Breast epithelium (tissue), 3 donors: ENCODE results near the gene STAG1.

ENCODE experiments used
- CTCF ChIP-seq, 3 donors: fragments of 450-650 bp; IDR thresholded peaks; one replicate each; pipeline ENCODE4 v1.5.1; 2016 to 2017; ENCODE audit warnings: antibody characterized with exemption in 3 of 3, mild to moderate bottlenecking in 3 of 3, moderate library complexity in 3 of 3
- POLR2A ChIP-seq: fragments of 450-650 bp; IDR thresholded peaks from one replicate; pipeline ENCODE4 v1.6.1; 2016; ENCODE audit warnings: antibody characterized with exemption, mild to moderate bottlenecking, moderate library complexity
- POLR2AphosphoS5 ChIP-seq, 3 donors: sonication (generic); formaldehyde crosslinking; IDR thresholded peaks; one replicate each; pipeline ENCODE4 v1.6.1; 2017; ENCODE audit warnings: antibody characterized with exemption in 3 of 3

GRCh38 chr3:136350557-136350956, 401.6 kb downstream of the STAG1 start:
- no peak for TF ChIP-seq CTCF (IDR thresholded peaks at IDR 0.05)
- TF ChIP-seq POLR2A, result no peak
- TF ChIP-seq POLR2AphosphoS5 (IDR thresholded peaks at IDR 0.05), result no peak
